Measurements from ENCODE around the gene UBASH3A.

DNA sequence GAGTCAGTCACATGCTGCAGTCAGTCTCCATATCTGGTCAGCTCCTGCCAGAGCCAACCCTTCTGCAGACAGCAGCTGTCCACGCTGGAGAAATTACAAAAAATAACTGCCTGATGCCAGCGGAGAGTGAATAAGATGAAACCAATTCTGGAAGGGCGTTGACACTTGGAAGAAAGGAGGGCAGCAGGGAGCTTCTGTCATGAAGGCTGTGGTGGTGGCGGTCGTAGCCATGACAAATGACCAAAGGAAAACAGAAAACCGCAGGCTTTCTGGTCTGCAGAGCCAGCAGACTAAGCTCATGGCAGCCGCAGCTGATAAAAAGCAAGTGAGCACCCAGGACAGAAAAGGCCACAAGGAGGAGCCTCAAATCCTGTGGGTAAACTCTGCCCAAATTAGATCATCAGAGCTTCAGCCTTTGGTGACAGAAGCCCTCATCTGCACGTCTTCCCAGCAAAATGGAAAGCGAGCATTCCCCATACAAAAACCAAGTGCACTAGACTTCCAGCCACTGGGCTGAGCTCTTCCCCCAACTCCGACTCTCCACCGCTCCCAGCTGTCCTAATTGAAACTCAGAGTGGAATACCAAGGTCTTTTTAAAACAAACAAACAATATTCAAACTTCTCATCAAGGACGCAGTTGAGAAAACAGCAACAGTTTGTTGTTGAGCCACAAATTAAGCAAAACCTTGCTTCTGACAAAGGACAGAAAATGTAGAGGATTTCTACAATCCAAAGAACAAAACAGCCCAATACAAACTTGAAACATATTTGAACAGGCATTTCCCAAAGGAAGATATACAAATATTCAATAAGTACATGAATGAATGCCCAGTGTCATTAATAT is 63.7 kb downstream of the UBASH3A start:
- TF ChIP-seq EZH2 (IDR thresholded peaks at IDR 0.05), result no peak
- no peak for TF ChIP-seq POLR2AphosphoS5 (IDR thresholded peaks at IDR 0.05; ENCODE audit: borderline replicate concordance, low read depth, low read length)
